Measurements from ENCODE around the gene RNF39. TPM values are rescaled to one million over a fixed set of nuclear protein-coding genes. Genes with fewer than 3 reads are reported as not detected.

The RNF39 gene
- polyA plus RNA-seq, 3 donors = 0.04 TPM; not detected in 2

- Histone ChIP-seq H3K4me2 (replicated peaks; ENCODE audit: extremely low read depth, low read length, poor library complexity, severe bottlenecking) (no peak overlapping the region), H3K27ac (ENCODE audit: low read depth in 1 of 2, low read length in 2 of 2) (no peak overlapping the region), H3K9me3 (replicated peaks in 1 of 2; ENCODE audit: control insufficient read depth in 1 of 2, insufficient read depth in 1 of 2, low read length in 2 of 2) (peaks cover 0 to 27% of the 10 kb centered on the region in 2 donors), H2AFZ (ENCODE audit: insufficient read depth, low read depth, low read length, poor library complexity, severe bottlenecking) (no peak overlapping the region), H3K4me1 (ENCODE audit: control insufficient read depth in 1 of 2, insufficient read depth in 2 of 2, low read length in 2 of 2) (peaks cover 0 to 5% of the 10 kb centered on the region in 2 donors), H3K27me3 (ENCODE audit: control insufficient read depth in 2 of 2, insufficient read depth in 2 of 2, low read length in 2 of 2) (peaks cover 68 to 80% of the 10 kb centered on the region in 2 donors), H3K79me2 (ENCODE audit: insufficient read depth, low read length) (no peaks in the 10 kb centered on the region), H3K4me3 (replicated peaks in 1 of 3; ENCODE audit: low read depth in 2 of 3, low read length in 3 of 3) (no peak overlapping the region), H3K9ac (ENCODE audit: insufficient read depth, low read length, poor library complexity, severe bottlenecking) (no peak overlapping the region), H4K20me1 (ENCODE audit: insufficient read depth, low read length) (no peaks in the 10 kb centered on the region), H3K36me3 (replicated peaks in 1 of 2; ENCODE audit: control insufficient read depth in 1 of 2, insufficient read depth in 2 of 2, low read length in 2 of 2) (no peaks in the 10 kb centered on the region)
- 20% methylated on average over 1 of the region's 4 CpGs for WGBS (ENCODE audit: insufficient coverage)
- Mint-ChIP-seq H3K4me1 (peaks cover 7% of the 10 kb centered on the region), H3K36me3 (peaks cover 13 to 25% of the 10 kb centered on the region in 2 donors), H3K27ac (no peak overlapping the region), H3K27me3 (ENCODE audit: low read depth in 3 of 3) (peaks cover 76 to 80% (median 79%) of the 10 kb centered on the region in 3 donors), H3K9me3 (peaks cover 0 to 27% (median 10%) of the 10 kb centered on the region in 7 donors), H3K4me3 (no peak overlapping the region)
- intact Hi-C loops (cut with micrococcal nuclease) = no loop called here
- TF ChIP-seq, protein P1, sequence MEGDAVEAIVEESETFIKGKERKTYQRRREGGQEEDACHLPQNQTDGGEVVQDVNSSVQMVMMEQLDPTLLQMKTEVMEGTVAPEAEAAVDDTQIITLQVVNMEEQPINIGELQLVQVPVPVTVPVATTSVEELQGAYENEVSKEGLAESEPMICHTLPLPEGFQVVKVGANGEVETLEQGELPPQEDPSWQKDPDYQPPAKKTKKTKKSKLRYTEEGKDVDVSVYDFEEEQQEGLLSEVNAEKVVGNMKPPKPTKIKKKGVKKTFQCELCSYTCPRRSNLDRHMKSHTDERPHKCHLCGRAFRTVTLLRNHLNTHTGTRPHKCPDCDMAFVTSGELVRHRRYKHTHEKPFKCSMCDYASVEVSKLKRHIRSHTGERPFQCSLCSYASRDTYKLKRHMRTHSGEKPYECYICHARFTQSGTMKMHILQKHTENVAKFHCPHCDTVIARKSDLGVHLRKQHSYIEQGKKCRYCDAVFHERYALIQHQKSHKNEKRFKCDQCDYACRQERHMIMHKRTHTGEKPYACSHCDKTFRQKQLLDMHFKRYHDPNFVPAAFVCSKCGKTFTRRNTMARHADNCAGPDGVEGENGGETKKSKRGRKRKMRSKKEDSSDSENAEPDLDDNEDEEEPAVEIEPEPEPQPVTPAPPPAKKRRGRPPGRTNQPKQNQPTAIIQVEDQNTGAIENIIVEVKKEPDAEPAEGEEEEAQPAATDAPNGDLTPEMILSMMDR (IDR thresholded peaks at IDR 0.05) = no peak
- no peak for DNase-seq
Measured at GRCh38 chr6:30077218-30077617, 1.6 kb upstream of the RNF39 start.

DNA sequence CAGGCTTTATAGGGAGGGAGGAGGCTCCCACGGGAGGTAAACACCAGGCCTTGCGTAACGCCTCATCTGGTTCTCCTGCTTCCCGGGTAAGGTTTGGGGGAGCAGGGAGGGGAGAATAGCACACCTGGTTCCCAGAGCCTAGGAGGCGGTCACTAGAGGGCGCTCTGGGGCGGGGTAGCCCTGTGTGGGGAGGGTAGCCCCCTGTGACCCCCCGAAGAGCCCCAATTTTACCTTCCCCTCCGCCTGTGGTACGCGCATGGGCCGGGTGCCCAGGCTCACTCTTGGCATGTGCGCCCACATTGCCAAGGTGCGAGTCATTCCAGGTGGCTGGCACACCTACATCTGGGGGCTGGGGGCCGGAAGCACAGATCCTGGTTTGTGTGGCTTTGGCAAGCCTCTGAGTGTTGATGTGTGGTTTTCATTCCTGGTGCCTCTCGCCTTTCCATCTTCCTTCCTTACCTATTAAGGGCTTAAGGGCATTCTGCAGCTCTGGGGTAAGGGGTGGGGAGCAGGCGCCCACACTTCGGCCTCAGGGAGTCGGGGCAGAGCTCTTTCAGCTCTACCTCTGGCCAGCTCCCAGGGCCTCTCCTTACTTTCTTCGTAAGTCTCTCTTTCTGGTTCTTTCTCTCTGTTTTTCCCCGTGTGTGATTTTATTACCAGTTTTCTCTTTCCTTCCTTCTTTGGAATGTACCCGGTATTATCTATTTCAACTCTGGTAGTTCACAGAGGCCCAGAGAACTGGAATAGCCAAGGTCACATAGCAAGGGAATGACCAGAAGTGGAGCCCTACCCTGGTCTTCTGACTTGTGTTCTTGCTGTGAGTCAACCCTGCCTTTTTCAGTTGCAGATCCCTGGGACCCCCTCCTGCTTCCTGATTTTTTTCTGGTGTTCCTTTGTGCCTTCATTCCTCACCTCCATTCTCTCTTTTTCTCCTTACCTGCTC, 492 bp upstream of the RNF39 start:
- 48% methylated on average over 9 of the region's 22 CpGs for WGBS (ENCODE audit: insufficient coverage)
- Histone ChIP-seq H3K36me3 (replicated peaks in 1 of 2; ENCODE audit: control insufficient read depth in 1 of 2, insufficient read depth in 2 of 2, low read length in 2 of 2) (no peaks in the 10 kb centered on the region), H3K27me3 (ENCODE audit: control insufficient read depth in 2 of 2, insufficient read depth in 2 of 2, low read length in 2 of 2) (peaks cover 75 to 91% of the 10 kb centered on the region in 2 donors), H3K9ac (ENCODE audit: insufficient read depth, low read length, poor library complexity, severe bottlenecking) (no peak overlapping the region), H3K79me2 (ENCODE audit: insufficient read depth, low read length) (no peaks in the 10 kb centered on the region), H3K27ac (ENCODE audit: low read depth in 1 of 2, low read length in 2 of 2) (no peak overlapping the region), H2AFZ (ENCODE audit: insufficient read depth, low read depth, low read length, poor library complexity, severe bottlenecking) (no peak overlapping the region), H3K4me2 (replicated peaks; ENCODE audit: extremely low read depth, low read length, poor library complexity, severe bottlenecking) (no peak overlapping the region), H3K4me1 (ENCODE audit: control insufficient read depth in 1 of 2, insufficient read depth in 2 of 2, low read length in 2 of 2) (peaks cover 5 to 16% of the 10 kb centered on the region in 2 donors), H4K20me1 (ENCODE audit: insufficient read depth, low read length) (no peaks in the 10 kb centered on the region), H3K9me3 (replicated peaks in 1 of 2; ENCODE audit: control insufficient read depth in 1 of 2, insufficient read depth in 1 of 2, low read length in 2 of 2) (peaks cover 0 to 32% of the 10 kb centered on the region in 2 donors), H3K4me3 (replicated peaks in 1 of 3; ENCODE audit: low read depth in 2 of 3, low read length in 3 of 3) (no peak overlapping the region)
- H3K4me3 Mint-ChIP-seq = peak overlapping the region in 1 of 2 donors; percentile 86
- H3K27ac Mint-ChIP-seq = no peak overlapping the region
- peaks cover 15% of the 10 kb centered on the region for H3K4me1 Mint-ChIP-seq
- H3K36me3 Mint-ChIP-seq = peaks cover 15 to 32% of the 10 kb centered on the region in 2 donors
- no peak for DNase-seq
- peaks cover 85 to 92% (median 87%) of the 10 kb centered on the region in 3 donors for H3K27me3 Mint-ChIP-seq (ENCODE audit: low read depth in 3 of 3)
- peaks cover 3 to 33% (median 12%) of the 10 kb centered on the region in 7 donors for H3K9me3 Mint-ChIP-seq
- intact Hi-C loops (cut with micrococcal nuclease) = no loop called here
- TF ChIP-seq, protein P1 (IDR thresholded peaks at IDR 0.05) = peak; percentile 23
